ENCODE measurements around the gene NHSL1.

DNA sequence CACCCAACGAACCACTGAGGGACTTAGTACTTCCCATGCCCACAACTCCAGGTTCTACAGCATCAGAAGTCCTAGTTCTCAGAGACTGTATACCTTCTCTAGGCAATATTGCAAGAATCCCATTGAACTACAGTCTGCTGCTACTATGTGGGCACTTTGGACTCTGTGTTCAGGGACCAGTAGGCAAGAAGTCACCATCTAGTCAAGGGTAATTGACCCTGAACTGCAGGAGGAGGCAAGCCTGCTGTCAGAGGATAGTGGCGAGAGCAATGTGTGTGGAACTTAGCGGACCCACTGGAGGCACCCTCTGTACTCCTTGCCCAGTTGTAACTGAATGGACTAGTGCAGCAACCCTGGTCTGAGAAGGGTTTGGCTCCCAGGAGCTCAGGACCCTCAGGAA, 79.5 kb downstream of the NHSL1 start:
- TF ChIP-seq, protein P1, sequence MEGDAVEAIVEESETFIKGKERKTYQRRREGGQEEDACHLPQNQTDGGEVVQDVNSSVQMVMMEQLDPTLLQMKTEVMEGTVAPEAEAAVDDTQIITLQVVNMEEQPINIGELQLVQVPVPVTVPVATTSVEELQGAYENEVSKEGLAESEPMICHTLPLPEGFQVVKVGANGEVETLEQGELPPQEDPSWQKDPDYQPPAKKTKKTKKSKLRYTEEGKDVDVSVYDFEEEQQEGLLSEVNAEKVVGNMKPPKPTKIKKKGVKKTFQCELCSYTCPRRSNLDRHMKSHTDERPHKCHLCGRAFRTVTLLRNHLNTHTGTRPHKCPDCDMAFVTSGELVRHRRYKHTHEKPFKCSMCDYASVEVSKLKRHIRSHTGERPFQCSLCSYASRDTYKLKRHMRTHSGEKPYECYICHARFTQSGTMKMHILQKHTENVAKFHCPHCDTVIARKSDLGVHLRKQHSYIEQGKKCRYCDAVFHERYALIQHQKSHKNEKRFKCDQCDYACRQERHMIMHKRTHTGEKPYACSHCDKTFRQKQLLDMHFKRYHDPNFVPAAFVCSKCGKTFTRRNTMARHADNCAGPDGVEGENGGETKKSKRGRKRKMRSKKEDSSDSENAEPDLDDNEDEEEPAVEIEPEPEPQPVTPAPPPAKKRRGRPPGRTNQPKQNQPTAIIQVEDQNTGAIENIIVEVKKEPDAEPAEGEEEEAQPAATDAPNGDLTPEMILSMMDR (IDR thresholded peaks at IDR 0.05; ENCODE audit: low read length), result no peak
- TF ChIP-seq EZH2phosphoT487 (IDR thresholded peaks at IDR 0.05; ENCODE audit: low read length) (no peak), EZH2 (optimal IDR thresholded peaks at IDR 0.05; ENCODE audit: low read depth, low read length) (no peak)

Data from MM.1S (cell line).